ENCODE results near the gene SLC26A3. TPM values are rescaled to one million over a fixed set of nuclear protein-coding genes. Genes with fewer than 3 reads are reported as not detected.

The SLC26A3 gene
- total RNA-seq, 1 experiment from 2014 or later, result not detected

- DNase-seq (ENCODE audit: low spot score), result no peak
Measured at GRCh38 chr7:107816011-107816566, 13.1 kb upstream of the SLC26A3 start.

GRCh38 chr7:107815254-107815882, 12.3 kb upstream of the SLC26A3 start:
- no peak for DNase-seq (ENCODE audit: low spot score)

- no peak for DNase-seq (ENCODE audit: low spot score)
Measured at GRCh38 chr7:107813524-107813923, 10.5 kb upstream of the SLC26A3 start.

- no peak for DNase-seq (ENCODE audit: low spot score)
Measured at GRCh38 chr7:107811934-107812333, 8.9 kb upstream of the SLC26A3 start.

GRCh38 chr7:107810626-107811025, 7.6 kb upstream of the SLC26A3 start:
- no peak for DNase-seq (ENCODE audit: low spot score)

GRCh38 chr7:107809179-107809578, 6.2 kb upstream of the SLC26A3 start:
- DNase-seq (ENCODE audit: low spot score), result no peak

- DNase-seq (ENCODE audit: low spot score), result no peak
Measured at GRCh38 chr7:107799647-107800264, 3.3 kb downstream of the SLC26A3 start.

- DNase-seq (ENCODE audit: low spot score), result no peak
Measured at GRCh38 chr7:107792364-107792763, 10.7 kb downstream of the SLC26A3 start.

GRCh38 chr7:107789647-107790046, 13.4 kb downstream of the SLC26A3 start:
- DNase-seq (ENCODE audit: low spot score), result no peak

GRCh38 chr7:107788662-107789061, 14.4 kb downstream of the SLC26A3 start:
- no peak for DNase-seq (ENCODE audit: low spot score)

GRCh38 chr7:107788216-107788615, 14.8 kb downstream of the SLC26A3 start:
- DNase-seq (ENCODE audit: low spot score), result no peak

GRCh38 chr7:107785926-107786325, 17.1 kb downstream of the SLC26A3 start:
- no peak for DNase-seq (ENCODE audit: low spot score)

GRCh38 chr7:107785170-107785569, 17.9 kb downstream of the SLC26A3 start:
- no peak for DNase-seq (ENCODE audit: low spot score)

GRCh38 chr7:107783648-107784047, 19.4 kb downstream of the SLC26A3 start:
- no peak for DNase-seq (ENCODE audit: low spot score)

- DNase-seq (ENCODE audit: low spot score), result no peak
Measured at GRCh38 chr7:107782374-107782773, 20.6 kb downstream of the SLC26A3 start.

- no peak for DNase-seq (ENCODE audit: low spot score)
Measured at GRCh38 chr7:107779647-107780099, 23.4 kb downstream of the SLC26A3 start.

GRCh38 chr7:107778283-107778682, 24.7 kb downstream of the SLC26A3 start:
- DNase-seq (ENCODE audit: low spot score), result no peak

- DNase-seq (ENCODE audit: low spot score), result no peak
Measured at GRCh38 chr7:107777702-107778101, 25.3 kb downstream of the SLC26A3 start.

GRCh38 chr7:107773027-107773426, 30.0 kb downstream of the SLC26A3 start:
- DNase-seq (ENCODE audit: low spot score), result no peak

- DNase-seq (ENCODE audit: low spot score), result no peak
Measured at GRCh38 chr7:107768263-107768662, 34.8 kb downstream of the SLC26A3 start.

GRCh38 chr7:107767391-107767790, 35.6 kb downstream of the SLC26A3 start:
- DNase-seq (ENCODE audit: low spot score), result no peak

- no peak for DNase-seq (ENCODE audit: low spot score)
Measured at GRCh38 chr7:107758667-107759066, 44.4 kb downstream of the SLC26A3 start.

- DNase-seq (ENCODE audit: low spot score), result no peak
Measured at GRCh38 chr7:107754642-107755041, 48.4 kb downstream of the SLC26A3 start.

All from H4 (cell line).